HepG2 (cell line): ENCODE data around the gene NPB. TPM values are rescaled to one million over a fixed set of nuclear protein-coding genes. Genes with fewer than 3 reads are reported as not detected.

Source experiments
- CBFB ChIP-seq: sonication (generic); formaldehyde crosslinking; IDR thresholded peaks from 2 replicates; pipeline ENCODE4 v1.4.0; 2020; ENCODE audit warnings: missing genetic modification reagents
- DPF2 ChIP-seq: sonication (generic); formaldehyde crosslinking; IDR thresholded peaks from 2 replicates; pipeline ENCODE4 v1.4.0; 2020; ENCODE audit warnings: mild to moderate bottlenecking, low read depth, missing genetic modification reagents, borderline replicate concordance
- HMGXB4 ChIP-seq, 2 experiments: sonication (generic) in 1 of 2; formaldehyde crosslinking in 1 of 2; IDR thresholded peaks; 2 replicates each; pipeline versions ENCODE4 v1.4.0 to v1.6.1; 2018 to 2020; ENCODE audit warnings: missing genetic modification reagents in 2 of 2, borderline replicate concordance in 1 of 2, low read depth in 1 of 2, mild to moderate bottlenecking in 1 of 2, missing biosample characterization in 1 of 2
- MXD1 ChIP-seq: sonication (generic); formaldehyde crosslinking; IDR thresholded peaks from 2 replicates; pipeline ENCODE4 v1.4.0; 2020; ENCODE audit warnings: mild to moderate bottlenecking, missing genetic modification reagents
- PRDM4 ChIP-seq: sonication (generic); formaldehyde crosslinking; IDR thresholded peaks from 2 replicates; pipeline ENCODE4 v1.9.0; 2021; ENCODE audit warnings: missing genetic modification reagents, borderline replicate concordance
- SIN3B ChIP-seq: fragments of 150-350 bp; IDR thresholded peaks from 2 replicates; pipeline ENCODE4 v1.6.1; 2014; ENCODE audit warnings: low read length
- ZFP36L1 ChIP-seq: sonication (generic); formaldehyde crosslinking; IDR thresholded peaks from 2 replicates; pipeline ENCODE4 v1.8.0; 2022; ENCODE audit warnings: mild to moderate bottlenecking, missing genetic modification reagents, moderate library complexity
- ZNF143 ChIP-seq: sonication (generic); formaldehyde crosslinking; IDR thresholded peaks from 2 replicates; pipeline ENCODE4 v1.4.0; 2020; ENCODE audit warnings: missing genetic modification reagents
- ZNF232 ChIP-seq: sonication (generic); formaldehyde crosslinking; IDR thresholded peaks from 2 replicates; pipeline ENCODE4 v1.4.0; 2020; ENCODE audit warnings: missing genetic modification reagents, borderline replicate concordance
- ZNF850 ChIP-seq: sonication (generic); formaldehyde crosslinking; conservative IDR thresholded peaks from 2 replicates; pipeline ENCODE4 v1.9.0; 2021; ENCODE audit warnings: mild to moderate bottlenecking, missing genetic modification reagents
- polyA plus RNA-seq, 8 experiments: library from polyadenylated mRNA; depleted of rRNA in 3 of 8; stranded (reverse) in 7 of 8; unstranded in 1 of 8; fragments of >200 nt; fragmentation: Illumina TruSeq in 4 of 8; extraction: Trizol in 4 of 8; gene quantifications; 2 replicates each; pipeline versions ENCODE4 v1.2.1 to v1.2.3, GENCODE V29; 2011 to 2016; ENCODE audit warnings: low read depth in 4 of 8, missing spikeins in 1 of 8, mixed read lengths in 1 of 8; ENCODE audit not compliant: insufficient read depth in 1 of 8
- total RNA-seq, 5 experiments: library from RNA; depleted of rRNA; stranded (reverse); fragments of >200 nt; fragmentation: Illumina TruSeq; extraction: Trizol; gene quantifications; 2 replicates each; pipeline ENCODE4 v1.2.3, GENCODE V29; 2016; ENCODE audit warnings: low read depth in 1 of 5
- TF ChIP-seq, protein P1 (sequence below): sonication (generic); formaldehyde crosslinking; IDR thresholded peaks from 2 replicates; pipeline ENCODE4 v1.4.0; 2020; ENCODE audit warnings: mild to moderate bottlenecking, low read depth, missing genetic modification reagents
- TF ChIP-seq, protein P2 (sequence below): sonication (generic); formaldehyde crosslinking; IDR thresholded peaks from 2 replicates; pipeline ENCODE4 v1.5.1; 2020; ENCODE audit warnings: mild to moderate bottlenecking, missing genetic modification reagents
- TF ChIP-seq, protein P3 (sequence below): sonication (generic); formaldehyde crosslinking; IDR thresholded peaks from 2 replicates; pipeline ENCODE4 v1.4.0; 2020; ENCODE audit warnings: missing genetic modification reagents, borderline replicate concordance

The NPB gene
- total and polyA plus RNA-seq, 2 of the 13 experiments (the other 11 are each of a cell fraction or from before 2014, with no cell fraction given): 0.11 to 0.93 TPM

GRCh38 chr17:81909966-81910839 lies 8.2 kb downstream of the NPB start (continued):
- TF ChIP-seq HMGXB4 (CRISPR knock-in tag; IDR thresholded peaks at IDR 0.05; ENCODE audit: borderline replicate concordance in 1 of 2, low read depth in 1 of 2) (peak; percentile 65 to 73; a peak in 3 of 4 replicates), MXD1 (CRISPR knock-in tag) (no peak), PRDM4 (CRISPR knock-in tag) (no peak), ZNF232 (CRISPR knock-in tag) (peak; percentile 93), ZNF143 (CRISPR knock-in tag) (peak; percentile 64), ZNF850 (CRISPR knock-in tag) (no peak), CBFB (CRISPR knock-in tag) (peak; percentile 75), ZFP36L1 (no peak; the same call in 1 of the 2 replicates), SIN3B (no peak), DPF2 (peak; percentile 78)
- TF ChIP-seq, protein P1, sequence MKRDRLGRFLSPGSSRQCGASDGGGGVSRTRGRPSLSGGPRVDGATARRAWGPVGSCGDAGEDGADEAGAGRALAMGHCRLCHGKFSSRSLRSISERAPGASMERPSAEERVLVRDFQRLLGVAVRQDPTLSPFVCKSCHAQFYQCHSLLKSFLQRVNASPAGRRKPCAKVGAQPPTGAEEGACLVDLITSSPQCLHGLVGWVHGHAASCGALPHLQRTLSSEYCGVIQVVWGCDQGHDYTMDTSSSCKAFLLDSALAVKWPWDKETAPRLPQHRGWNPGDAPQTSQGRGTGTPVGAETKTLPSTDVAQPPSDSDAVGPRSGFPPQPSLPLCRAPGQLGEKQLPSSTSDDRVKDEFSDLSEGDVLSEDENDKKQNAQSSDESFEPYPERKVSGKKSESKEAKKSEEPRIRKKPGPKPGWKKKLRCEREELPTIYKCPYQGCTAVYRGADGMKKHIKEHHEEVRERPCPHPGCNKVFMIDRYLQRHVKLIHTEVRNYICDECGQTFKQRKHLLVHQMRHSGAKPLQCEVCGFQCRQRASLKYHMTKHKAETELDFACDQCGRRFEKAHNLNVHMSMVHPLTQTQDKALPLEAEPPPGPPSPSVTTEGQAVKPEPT: 0 out of 2 replicates have a peak, but pooled peaks have one; percentile 54
- TF ChIP-seq, protein P2, sequence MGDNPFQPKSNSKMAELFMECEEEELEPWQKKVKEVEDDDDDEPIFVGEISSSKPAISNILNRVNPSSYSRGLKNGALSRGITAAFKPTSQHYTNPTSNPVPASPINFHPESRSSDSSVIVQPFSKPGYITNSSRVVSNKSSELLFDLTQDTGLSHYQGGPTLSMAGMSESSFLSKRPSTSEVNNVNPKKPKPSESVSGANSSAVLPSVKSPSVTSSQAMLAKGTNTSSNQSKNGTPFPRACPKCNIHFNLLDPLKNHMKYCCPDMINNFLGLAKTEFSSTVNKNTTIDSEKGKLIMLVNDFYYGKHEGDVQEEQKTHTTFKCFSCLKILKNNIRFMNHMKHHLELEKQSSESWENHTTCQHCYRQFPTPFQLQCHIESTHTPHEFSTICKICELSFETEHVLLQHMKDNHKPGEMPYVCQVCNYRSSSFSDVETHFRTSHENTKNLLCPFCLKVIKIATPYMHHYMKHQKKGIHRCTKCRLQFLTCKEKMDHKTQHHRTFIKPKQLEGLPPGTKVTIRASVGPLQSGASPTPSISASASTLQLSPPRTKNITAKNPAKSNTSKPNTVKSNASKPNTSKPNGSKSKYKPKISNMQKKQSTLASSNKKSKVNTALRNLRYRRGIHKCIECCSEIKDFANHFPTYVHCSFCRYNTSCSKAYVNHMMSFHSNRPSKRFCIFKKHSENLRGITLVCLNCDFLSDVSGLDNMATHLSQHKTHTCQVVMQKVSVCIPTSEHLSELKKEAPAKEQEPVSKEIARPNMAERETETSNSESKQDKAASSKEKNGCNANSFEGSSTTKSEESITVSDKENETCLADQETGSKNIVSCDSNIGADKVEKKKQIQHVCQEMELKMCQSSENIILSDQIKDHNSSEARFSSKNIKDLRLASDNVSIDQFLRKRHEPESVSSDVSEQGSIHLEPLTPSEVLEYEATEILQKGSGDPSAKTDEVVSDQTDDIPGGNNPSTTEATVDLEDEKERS (CRISPR knock-in tag): 0 out of 2 replicates have a peak, but pooled peaks have one; percentile 55
- TF ChIP-seq, protein P3, sequence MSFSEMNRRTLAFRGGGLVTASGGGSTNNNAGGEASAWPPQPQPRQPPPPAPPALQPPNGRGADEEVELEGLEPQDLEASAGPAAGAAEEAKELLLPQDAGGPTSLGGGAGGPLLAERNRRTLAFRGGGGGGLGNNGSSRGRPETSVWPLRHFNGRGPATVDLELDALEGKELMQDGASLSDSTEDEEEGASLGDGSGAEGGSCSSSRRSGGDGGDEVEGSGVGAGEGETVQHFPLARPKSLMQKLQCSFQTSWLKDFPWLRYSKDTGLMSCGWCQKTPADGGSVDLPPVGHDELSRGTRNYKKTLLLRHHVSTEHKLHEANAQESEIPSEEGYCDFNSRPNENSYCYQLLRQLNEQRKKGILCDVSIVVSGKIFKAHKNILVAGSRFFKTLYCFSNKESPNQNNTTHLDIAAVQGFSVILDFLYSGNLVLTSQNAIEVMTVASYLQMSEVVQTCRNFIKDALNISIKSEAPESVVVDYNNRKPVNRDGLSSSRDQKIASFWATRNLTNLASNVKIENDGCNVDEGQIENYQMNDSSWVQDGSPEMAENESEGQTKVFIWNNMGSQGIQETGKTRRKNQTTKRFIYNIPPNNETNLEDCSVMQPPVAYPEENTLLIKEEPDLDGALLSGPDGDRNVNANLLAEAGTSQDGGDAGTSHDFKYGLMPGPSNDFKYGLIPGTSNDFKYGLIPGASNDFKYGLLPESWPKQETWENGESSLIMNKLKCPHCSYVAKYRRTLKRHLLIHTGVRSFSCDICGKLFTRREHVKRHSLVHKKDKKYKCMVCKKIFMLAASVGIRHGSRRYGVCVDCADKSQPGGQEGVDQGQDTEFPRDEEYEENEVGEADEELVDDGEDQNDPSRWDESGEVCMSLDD (CRISPR knock-in tag): peak; percentile 86
